Right atrium auricular region (tissue), 2 donors: ENCODE data around the gene SLC24A4. TPM values are rescaled to one million over a fixed set of nuclear protein-coding genes. Genes with fewer than 3 reads are reported as not detected.

Source experiments
- DNase-seq: peaks from one replicate; pipeline ENCODE4 v3.0.0-alpha.2; 2019; ENCODE audit warnings: low spot score
- H3K27ac ChIP-seq, 2 donors: fragments of 200-600 bp; sonication (generic); 1 replicate in 1 of 2; 2 replicates in 1 of 2; pipeline ENCODE4 v1.5.1; 2016 to 2019
- H3K27me3 ChIP-seq, 2 donors: fragments of 200-600 bp; sonication (generic); one replicate each; pipeline versions ENCODE4 v1.5.1 to v1.6.0; 2017 to 2019
- H3K36me3 ChIP-seq: fragments of 200-600 bp; sonication (generic); one replicate; pipeline ENCODE4 v1.5.1; 2016
- H3K4me1 ChIP-seq, 2 donors: fragments of 200-600 bp; sonication (generic); one replicate each; pipeline versions ENCODE4 v1.5.1 to v1.6.0; 2017 to 2019
- H3K4me3 ChIP-seq, 2 donors: fragments of 200-600 bp; sonication (generic); 1 replicate in 1 of 2; 2 replicates in 1 of 2; pipeline ENCODE4 v1.5.1; 2017 to 2019; ENCODE audit warnings: mild to moderate bottlenecking in 1 of 2, moderate library complexity in 1 of 2
- H3K9me3 ChIP-seq, 2 donors: fragments of 200-600 bp; sonication (generic); one replicate each; pipeline ENCODE4 v1.5.1; 2019
- total RNA-seq, 2 donors: library from RNA; depleted of rRNA; stranded (reverse); fragments of >200 nt; gene quantifications; one replicate each; pipeline ENCODE4 v1.1.0, GENCODE V29; 2016
- TF ChIP-seq, protein P1 (sequence below), 2 donors: fragments of 200-600 bp; sonication (generic); IDR thresholded peaks; one replicate each; pipeline ENCODE4 v1.5.1; 2019; ENCODE audit warnings: antibody characterized with exemption in 2 of 2

The SLC24A4 gene
- total RNA-seq, 2 donors from 2014 or later = 0.04 to 0.24 TPM

DNA sequence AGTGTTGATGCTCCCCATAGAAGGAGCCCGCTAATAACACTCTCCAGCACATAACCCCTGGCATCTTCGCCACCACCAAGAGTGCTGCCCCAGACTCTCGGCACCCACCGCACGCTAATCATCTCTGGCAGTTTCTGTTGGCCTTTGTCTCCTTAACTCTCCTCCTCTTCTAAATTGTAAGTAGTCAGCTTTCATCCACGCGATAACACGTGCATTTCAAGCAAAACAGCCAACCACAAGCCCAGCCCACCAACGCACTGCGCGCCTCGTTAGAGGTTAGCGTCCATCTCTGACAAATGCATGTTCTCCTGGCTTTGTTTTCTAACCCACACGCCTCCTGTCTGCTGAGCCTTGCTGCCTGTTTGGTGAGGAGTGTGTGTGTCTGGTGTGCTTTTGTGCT lies 129.5 kb downstream of the SLC24A4 start:
- TF ChIP-seq, protein P1, sequence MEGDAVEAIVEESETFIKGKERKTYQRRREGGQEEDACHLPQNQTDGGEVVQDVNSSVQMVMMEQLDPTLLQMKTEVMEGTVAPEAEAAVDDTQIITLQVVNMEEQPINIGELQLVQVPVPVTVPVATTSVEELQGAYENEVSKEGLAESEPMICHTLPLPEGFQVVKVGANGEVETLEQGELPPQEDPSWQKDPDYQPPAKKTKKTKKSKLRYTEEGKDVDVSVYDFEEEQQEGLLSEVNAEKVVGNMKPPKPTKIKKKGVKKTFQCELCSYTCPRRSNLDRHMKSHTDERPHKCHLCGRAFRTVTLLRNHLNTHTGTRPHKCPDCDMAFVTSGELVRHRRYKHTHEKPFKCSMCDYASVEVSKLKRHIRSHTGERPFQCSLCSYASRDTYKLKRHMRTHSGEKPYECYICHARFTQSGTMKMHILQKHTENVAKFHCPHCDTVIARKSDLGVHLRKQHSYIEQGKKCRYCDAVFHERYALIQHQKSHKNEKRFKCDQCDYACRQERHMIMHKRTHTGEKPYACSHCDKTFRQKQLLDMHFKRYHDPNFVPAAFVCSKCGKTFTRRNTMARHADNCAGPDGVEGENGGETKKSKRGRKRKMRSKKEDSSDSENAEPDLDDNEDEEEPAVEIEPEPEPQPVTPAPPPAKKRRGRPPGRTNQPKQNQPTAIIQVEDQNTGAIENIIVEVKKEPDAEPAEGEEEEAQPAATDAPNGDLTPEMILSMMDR (IDR thresholded peaks at IDR 0.05) = no peak
- DNase-seq = no peak
- H3K27me3 ChIP-seq = no peaks in the 10 kb centered on the region
- no peak overlapping the region for H3K27ac ChIP-seq
- no peaks in the 10 kb centered on the region for H3K36me3 ChIP-seq
- no peak overlapping the region for H3K4me3 ChIP-seq
- no peaks in the 10 kb centered on the region for H3K9me3 ChIP-seq
- peaks cover 0 to 13% of the 10 kb centered on the region in 2 donors for H3K4me1 ChIP-seq

DNA sequence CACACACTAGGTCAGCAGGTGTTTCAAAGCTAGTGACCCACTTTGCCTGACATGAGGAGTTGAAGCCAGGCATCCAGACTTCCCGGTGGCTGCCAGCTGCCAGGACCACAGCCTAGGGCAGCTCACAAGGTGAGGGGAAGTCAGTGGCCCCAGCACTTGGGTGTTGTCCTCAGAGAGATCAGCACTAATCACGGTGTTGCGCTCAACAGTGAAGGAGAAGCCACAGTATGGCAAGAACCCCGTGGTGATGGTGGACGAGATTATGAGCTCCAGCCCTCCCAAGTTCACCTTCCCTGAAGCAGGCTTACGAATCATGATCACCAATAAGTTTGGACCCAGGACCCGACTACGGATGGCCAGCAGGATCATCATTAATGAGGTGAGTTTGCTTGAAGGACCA lies 130.7 kb downstream of the SLC24A4 start:
- H3K27ac ChIP-seq = no peak overlapping the region
- no peaks in the 10 kb centered on the region for H3K27me3 ChIP-seq
- TF ChIP-seq, protein P1 (IDR thresholded peaks at IDR 0.05) = no peak
- DNase-seq = peak; percentile 51
- H3K4me1 ChIP-seq = peaks cover 0 to 13% of the 10 kb centered on the region in 2 donors
- H3K4me3 ChIP-seq = no peak overlapping the region
- H3K36me3 ChIP-seq = no peaks in the 10 kb centered on the region
- H3K9me3 ChIP-seq = no peaks in the 10 kb centered on the region

DNA sequence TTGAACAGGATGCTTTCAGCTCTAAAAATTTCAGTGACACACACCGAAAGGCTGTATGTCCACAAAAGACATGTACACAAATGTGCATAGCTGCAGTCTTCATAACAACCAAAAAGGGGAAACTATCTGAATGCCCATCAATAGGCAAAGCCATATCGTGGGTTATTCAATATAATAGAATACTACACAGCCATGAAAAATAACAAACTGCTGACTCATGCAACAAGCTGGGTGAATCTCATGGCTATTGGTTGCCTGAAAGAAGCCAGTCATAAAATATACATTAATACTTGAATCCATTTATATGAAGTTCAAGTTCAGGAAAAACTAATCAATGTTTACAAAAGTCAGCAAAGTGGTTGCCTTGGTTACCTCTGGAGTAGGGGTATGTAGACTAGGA lies 132.3 kb downstream of the SLC24A4 start:
- no peaks in the 10 kb centered on the region for H3K27me3 ChIP-seq
- no peak overlapping the region for H3K27ac ChIP-seq
- no peak for DNase-seq
- TF ChIP-seq, protein P1 (IDR thresholded peaks at IDR 0.05) = no peak
- H3K4me3 ChIP-seq = no peak overlapping the region
- H3K36me3 ChIP-seq = no peaks in the 10 kb centered on the region
- peaks cover 0 to 18% of the 10 kb centered on the region in 2 donors for H3K4me1 ChIP-seq
- no peaks in the 10 kb centered on the region for H3K9me3 ChIP-seq

DNA sequence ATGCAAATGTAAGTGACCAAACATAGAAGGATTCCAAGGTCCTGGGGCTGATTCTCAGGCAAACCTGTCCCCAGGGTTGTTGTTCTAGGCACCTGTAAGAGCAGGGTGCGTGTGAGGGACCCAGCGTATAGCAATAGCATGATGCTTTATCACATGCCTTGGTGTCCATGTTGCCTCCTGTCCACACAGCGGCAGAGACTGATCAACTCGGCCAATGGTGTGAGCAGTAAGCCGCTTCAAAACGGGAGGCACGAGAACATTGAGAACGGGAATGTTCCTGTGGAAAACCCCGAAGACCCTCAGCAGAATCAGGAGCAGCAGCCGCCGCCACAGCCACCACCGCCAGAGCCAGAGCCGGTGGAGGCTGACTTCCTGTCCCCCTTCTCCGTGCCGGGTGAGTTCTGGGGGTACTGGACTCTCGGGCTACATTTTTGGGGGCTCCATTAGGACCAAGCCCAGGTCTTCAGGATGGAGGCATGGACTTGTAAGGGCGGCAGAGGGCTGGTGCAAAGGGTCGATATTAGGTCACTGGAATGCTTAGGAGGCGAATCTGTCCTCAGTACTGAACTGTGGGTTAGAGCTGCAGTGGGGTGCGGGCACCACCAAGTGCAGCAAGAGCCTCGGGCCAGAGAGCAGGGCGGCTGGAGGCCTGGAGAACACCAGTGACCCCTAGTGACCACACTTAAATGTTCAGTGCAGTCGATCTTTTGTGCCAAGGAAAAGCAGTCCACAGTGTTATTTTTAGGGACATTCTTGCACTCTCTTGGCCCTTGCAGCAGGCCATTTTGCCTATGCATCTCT lies 133.4 kb downstream of the SLC24A4 start:
- Histone ChIP-seq H3K27me3 (no peaks in the 10 kb centered on the region), H3K4me1 (peaks cover 0 to 19% of the 10 kb centered on the region in 2 donors), H3K9me3 (no peaks in the 10 kb centered on the region), H3K36me3 (no peaks in the 10 kb centered on the region), H3K27ac (no peak overlapping the region), H3K4me3 (no peak overlapping the region)
- peak; percentile 61 for DNase-seq
- TF ChIP-seq, protein P1 (IDR thresholded peaks at IDR 0.05) = peak; percentile 52 to 76

DNA sequence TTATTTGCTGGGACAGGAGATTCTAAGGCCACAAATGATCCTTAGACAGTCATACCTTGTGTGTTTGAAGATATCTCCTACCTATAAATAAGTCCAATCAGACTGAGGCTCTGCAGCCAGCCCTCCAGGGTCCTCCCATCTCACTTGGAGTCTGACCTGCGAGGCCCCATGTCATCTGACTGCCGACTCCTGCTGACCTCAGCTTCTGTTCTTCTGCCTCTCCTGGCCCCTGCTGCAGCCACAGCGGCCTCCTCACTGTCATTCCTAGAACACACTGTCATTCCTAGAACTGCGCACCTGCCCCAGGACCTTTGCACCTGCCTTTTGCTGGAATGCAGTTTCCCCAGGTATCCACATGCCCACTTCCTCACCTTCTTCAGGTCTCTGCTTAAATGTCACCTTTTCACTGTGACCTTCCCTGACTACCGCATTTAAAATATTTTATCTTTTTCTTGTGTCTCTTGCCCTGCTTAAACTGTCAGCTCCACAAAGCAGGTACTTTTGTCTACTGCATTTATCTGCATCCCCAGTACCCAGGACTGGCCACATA lies 134.1 kb downstream of the SLC24A4 start:
- no peak overlapping the region for H3K27ac ChIP-seq
- H3K4me1 ChIP-seq = peaks cover 0 to 20% of the 10 kb centered on the region in 2 donors
- no peaks in the 10 kb centered on the region for H3K9me3 ChIP-seq
- DNase-seq = no peak
- no peaks in the 10 kb centered on the region for H3K36me3 ChIP-seq
- H3K27me3 ChIP-seq = no peaks in the 10 kb centered on the region
- H3K4me3 ChIP-seq = no peak overlapping the region
- TF ChIP-seq, protein P1 (IDR thresholded peaks at IDR 0.05) = no peak
